Measurements from ENCODE around the gene AIDA.
"Not testable (repeated sequence)": the region's sequence is repeated elsewhere in the genome, so short reads cannot be mapped to it uniquely, and the experiment has no call there.

AIDA gene

GRCh38 chr1:222750651-222751050 lies 38.4 kb upstream of the AIDA start:
- H3K36me3 ChIP-seq (ENCODE audit: insufficient read depth, low read length), result no peaks in the 10 kb centered on the region
- ATAC-seq (ENCODE audit: insufficient read depth, low read depth), result no peak
- H2AFZ ChIP-seq (ENCODE audit: low read depth, low read length), result no peak overlapping the region

GRCh38 chr1:222749927-222750326 lies 37.6 kb upstream of the AIDA start:
- no peaks in the 10 kb centered on the region for H3K9me3 ChIP-seq (ENCODE audit: insufficient read depth, low read length, severe bottlenecking)
- H3K9ac ChIP-seq (ENCODE audit: low read depth, low read length), result no peak overlapping the region
- H3K27me3 ChIP-seq (ENCODE audit: insufficient read depth, low read length, poor library complexity), result no peaks in the 10 kb centered on the region
- no peaks in the 10 kb centered on the region for H3K36me3 ChIP-seq (ENCODE audit: insufficient read depth, low read length)
- H3K4me3 ChIP-seq (ENCODE audit: low read depth in 1 of 2, low read length in 2 of 2), result no peak overlapping the region
- H4K20me1 ChIP-seq (ENCODE audit: insufficient read depth, low read length), result no peaks in the 10 kb centered on the region
- no peak overlapping the region for H2AFZ ChIP-seq (ENCODE audit: low read depth, low read length)
- H3K27ac ChIP-seq (ENCODE audit: low read length), result no peak overlapping the region
- no peak overlapping the region for H3K4me2 ChIP-seq (ENCODE audit: insufficient read depth, low read length)
- H3K79me2 ChIP-seq (ENCODE audit: insufficient read depth, low read length), result no peaks in the 10 kb centered on the region
- ATAC-seq (ENCODE audit: insufficient read depth, low read depth) (no peak), DNase-seq (no peak)
- TF ChIP-seq CTCF (IDR thresholded peaks at IDR 0.05; ENCODE audit: borderline replicate concordance, extremely low read depth, low read length, poor library complexity, severe bottlenecking) (peak; percentile 23), EZH2 (IDR thresholded peaks at IDR 0.05; ENCODE audit: borderline replicate concordance, low read depth, low read length, severe bottlenecking) (no peak)
- no peaks in the 10 kb centered on the region for H3K4me1 ChIP-seq (ENCODE audit: insufficient read depth, low read length)

More at GRCh38 chr1:222750651-222751050, 38.4 kb upstream of the AIDA start:
- no peak overlapping the region for H3K4me2 ChIP-seq (ENCODE audit: insufficient read depth, low read length)
- TF ChIP-seq EZH2 (IDR thresholded peaks at IDR 0.05; ENCODE audit: borderline replicate concordance, low read depth, low read length, severe bottlenecking) (no peak), CTCF (IDR thresholded peaks at IDR 0.05; ENCODE audit: borderline replicate concordance, extremely low read depth, low read length, poor library complexity, severe bottlenecking) (no peak)
- no peaks in the 10 kb centered on the region for H3K79me2 ChIP-seq (ENCODE audit: insufficient read depth, low read length)
- no peaks in the 10 kb centered on the region for H3K9me3 ChIP-seq (ENCODE audit: insufficient read depth, low read length, severe bottlenecking)
- no peak for DNase-seq
- H3K4me1 ChIP-seq (ENCODE audit: insufficient read depth, low read length), result no peaks in the 10 kb centered on the region
- H4K20me1 ChIP-seq (ENCODE audit: insufficient read depth, low read length), result no peaks in the 10 kb centered on the region
- H3K4me3 ChIP-seq (ENCODE audit: low read depth in 1 of 2, low read length in 2 of 2), result no peak overlapping the region
- H3K27ac ChIP-seq (ENCODE audit: low read length), result no peak overlapping the region
- H3K27me3 ChIP-seq (ENCODE audit: insufficient read depth, low read length, poor library complexity), result no peaks in the 10 kb centered on the region
- H3K9ac ChIP-seq (ENCODE audit: low read depth, low read length), result no peak overlapping the region

GRCh38 chr1:222741630-222742457 lies 29.6 kb upstream of the AIDA start:
- ATAC-seq (ENCODE audit: insufficient read depth, low read depth); H3K36me3 ChIP-seq (ENCODE audit: insufficient read depth, low read length): not testable (repeated sequence)

GRCh38 chr1:222739929-222740328 lies 27.6 kb upstream of the AIDA start:
- H3K27ac ChIP-seq (ENCODE audit: low read length), result no peak overlapping the region
- no peaks in the 10 kb centered on the region for H4K20me1 ChIP-seq (ENCODE audit: insufficient read depth, low read length)
- H2AFZ ChIP-seq (ENCODE audit: low read depth, low read length), result no peak overlapping the region
- no peak for TF ChIP-seq CTCF (IDR thresholded peaks at IDR 0.05; ENCODE audit: borderline replicate concordance, extremely low read depth, low read length, poor library complexity, severe bottlenecking)
- ATAC-seq (ENCODE audit: insufficient read depth, low read depth) (no peak), DNase-seq (no peak)
- H3K79me2 ChIP-seq (ENCODE audit: insufficient read depth, low read length), result no peaks in the 10 kb centered on the region
- peaks cover 3% of the 10 kb centered on the region; the same call in 1 of the 2 replicates for H3K36me3 ChIP-seq (ENCODE audit: insufficient read depth, low read length)
- no peak overlapping the region for H3K9ac ChIP-seq (ENCODE audit: low read depth, low read length)
- no peaks in the 10 kb centered on the region for H3K9me3 ChIP-seq (ENCODE audit: insufficient read depth, low read length, severe bottlenecking)
- no peaks in the 10 kb centered on the region for H3K4me1 ChIP-seq (ENCODE audit: insufficient read depth, low read length)
- no peaks in the 10 kb centered on the region for H3K27me3 ChIP-seq (ENCODE audit: insufficient read depth, low read length, poor library complexity)
- H3K4me2 ChIP-seq (ENCODE audit: insufficient read depth, low read length), result no peak overlapping the region
- no peak overlapping the region for H3K4me3 ChIP-seq (ENCODE audit: low read depth in 1 of 2, low read length in 2 of 2)

More at GRCh38 chr1:222741630-222742457, 29.6 kb upstream of the AIDA start:
- not testable (repeated sequence) for H4K20me1 ChIP-seq (ENCODE audit: insufficient read depth, low read length); H3K27me3 ChIP-seq (ENCODE audit: insufficient read depth, low read length, poor library complexity); H3K4me2 ChIP-seq (ENCODE audit: insufficient read depth, low read length); DNase-seq; H3K4me3 ChIP-seq (ENCODE audit: low read depth in 1 of 2, low read length in 2 of 2); H3K9me3 ChIP-seq (ENCODE audit: insufficient read depth, low read length, severe bottlenecking); H2AFZ ChIP-seq (ENCODE audit: low read depth, low read length); H3K27ac ChIP-seq (ENCODE audit: low read length); H3K9ac ChIP-seq (ENCODE audit: low read depth, low read length); H3K4me1 ChIP-seq (ENCODE audit: insufficient read depth, low read length); H3K79me2 ChIP-seq (ENCODE audit: insufficient read depth, low read length)

All from DND-41 (cell line).